Subcutaneous abdominal adipose tissue (tissue), 5 donors: ENCODE data around the gene TRIOBP.

Experiments
- H3K27ac ChIP-seq: one replicate; pipeline ENCODE4 v1.7.0; 2013; ENCODE audit warnings: low read depth, mild to moderate bottlenecking, inconsistent platforms, low read length, moderate library complexity
- H3K27me3 ChIP-seq, 5 donors: one replicate each; pipeline ENCODE4 v1.7.0; 2013; ENCODE audit warnings: low read length in 5 of 5, inconsistent platforms in 1 of 5; ENCODE audit not compliant: control insufficient read depth in 5 of 5, insufficient read depth in 4 of 5
- H3K36me3 ChIP-seq, 5 donors: one replicate each; pipeline ENCODE4 v1.7.0; 2013; ENCODE audit warnings: low read length in 5 of 5; ENCODE audit not compliant: control insufficient read depth in 5 of 5, insufficient read depth in 5 of 5
- H3K4me1 ChIP-seq, 5 donors: one replicate each; pipeline ENCODE4 v1.7.0; 2013; ENCODE audit warnings: low read length in 5 of 5, mild to moderate bottlenecking in 3 of 5, moderate library complexity in 1 of 5; ENCODE audit not compliant: control insufficient read depth in 5 of 5, insufficient read depth in 5 of 5
- H3K4me3 ChIP-seq, 5 donors: one replicate each; pipeline ENCODE4 v1.7.0; 2013; ENCODE audit warnings: low read length in 5 of 5, low read depth in 1 of 5
- H3K9ac ChIP-seq, 5 donors: one replicate each; pipeline ENCODE4 v1.7.0; 2013; ENCODE audit warnings: low read length in 5 of 5, mild to moderate bottlenecking in 4 of 5, moderate library complexity in 3 of 5
- H3K9me3 ChIP-seq, 5 donors: one replicate each; pipeline ENCODE4 v1.7.0; 2013; ENCODE audit warnings: low read length in 5 of 5; ENCODE audit not compliant: control insufficient read depth in 5 of 5
- donor health status: healthy.
- donor health status: healthy.
- donor health status: healthy.
- donor health status: healthy.
- donor health status: healthy.

Gene TRIOBP

DNA sequence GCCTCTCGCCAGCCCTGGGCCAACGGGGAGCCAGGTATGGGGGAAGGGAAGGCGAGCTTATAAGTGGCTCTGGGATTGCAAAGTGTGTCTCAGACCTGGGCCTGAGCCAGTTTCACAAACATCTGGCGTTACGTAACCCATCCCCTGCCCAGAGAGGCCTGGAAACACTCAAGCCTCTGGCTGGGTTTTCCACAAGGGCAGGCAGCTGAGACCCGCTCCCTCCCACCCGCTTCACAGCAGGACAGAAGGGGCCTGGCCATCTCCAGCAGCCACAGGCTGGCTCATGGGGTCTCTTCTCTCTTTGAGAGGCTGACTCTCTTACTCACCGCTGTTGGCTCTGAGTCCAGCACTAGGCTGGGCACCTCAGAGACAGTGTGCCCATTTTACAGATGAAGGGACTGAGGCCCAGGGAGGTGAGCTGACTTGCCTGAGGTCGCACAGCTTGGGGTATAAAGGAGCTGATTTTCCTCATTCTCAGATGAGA lies 44.5 kb downstream of the TRIOBP start:
- no peaks in the 10 kb centered on the region for H3K36me3 ChIP-seq
- no peak overlapping the region for H3K27ac ChIP-seq
- H3K9me3 ChIP-seq: no peaks in the 10 kb centered on the region
- peaks cover 19 to 61% (median 56%) of the 10 kb centered on the region in 5 donors for H3K4me1 ChIP-seq
- no peaks in the 10 kb centered on the region for H3K27me3 ChIP-seq
- peak overlapping the region in 1 of 5 donors; percentile 4 for H3K9ac ChIP-seq
- no peak overlapping the region for H3K4me3 ChIP-seq

DNA sequence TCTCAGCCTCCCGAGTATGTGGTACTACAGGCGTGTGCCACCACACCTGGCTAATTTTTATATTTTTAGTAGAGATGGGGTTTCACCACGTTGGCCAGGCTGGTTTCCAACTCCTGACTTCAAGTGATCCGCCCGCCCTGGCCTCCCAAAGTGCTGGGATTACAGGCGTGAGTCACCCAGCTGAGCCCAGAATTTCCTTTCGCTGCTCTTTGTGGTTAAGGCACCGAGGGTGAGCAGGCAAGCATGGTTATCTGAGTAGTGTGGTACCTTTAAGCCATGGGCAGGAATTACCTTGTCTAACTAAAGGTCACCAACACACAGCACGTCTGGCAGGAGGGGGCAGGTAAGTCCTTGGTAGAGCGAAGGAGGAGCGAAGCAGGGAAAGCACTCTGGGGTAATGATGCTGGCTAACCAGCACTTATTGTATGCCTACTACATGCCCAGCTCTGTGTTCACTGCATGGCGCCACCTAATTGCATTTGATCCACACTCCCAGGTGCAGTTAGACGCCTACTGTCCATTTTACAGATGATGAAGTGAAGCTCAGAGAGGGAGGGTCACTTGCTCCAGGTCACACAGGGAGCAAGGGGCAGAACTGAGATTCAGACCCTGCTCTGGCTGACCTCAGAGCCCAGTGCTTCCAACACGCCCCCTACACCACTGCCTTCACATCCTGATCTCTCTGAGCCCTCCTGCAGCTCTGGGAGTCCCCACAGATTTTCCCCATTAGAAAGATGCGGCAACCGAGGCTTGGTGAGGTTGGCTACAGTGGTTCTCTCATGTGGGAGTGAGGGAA lies 45.7 kb downstream of the TRIOBP start:
- no peaks in the 10 kb centered on the region for H3K36me3 ChIP-seq
- H3K27me3 ChIP-seq: no peaks in the 10 kb centered on the region
- H3K27ac ChIP-seq: peak overlapping the region; percentile 67
- no peak overlapping the region for H3K4me3 ChIP-seq
- peaks cover 20 to 74% (median 66%) of the 10 kb centered on the region in 5 donors for H3K4me1 ChIP-seq
- peak overlapping the region in 1 of 5 donors; percentile 16 for H3K9ac ChIP-seq
- H3K9me3 ChIP-seq: no peaks in the 10 kb centered on the region

DNA sequence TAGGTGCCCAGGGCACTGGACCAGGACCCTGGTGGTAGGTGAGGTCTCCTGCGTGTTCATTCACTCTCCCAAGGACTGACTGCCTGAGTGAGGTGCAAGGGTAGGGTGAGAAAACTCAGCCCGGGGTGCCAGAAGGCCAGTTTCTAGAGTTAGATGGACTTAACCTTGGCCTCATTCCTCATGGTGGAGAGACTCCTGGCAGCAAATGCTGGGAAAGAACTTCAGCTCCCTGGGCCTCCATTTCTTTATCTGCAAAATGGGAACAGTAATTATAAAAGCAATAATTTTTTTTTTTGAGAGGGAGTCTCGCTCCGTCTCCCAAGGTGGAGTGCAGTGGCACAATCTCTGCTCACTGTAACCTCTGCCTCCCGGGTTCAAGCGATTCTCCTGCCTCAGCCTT lies 47.7 kb downstream of the TRIOBP start:
- Histone ChIP-seq H3K27me3 (no peaks in the 10 kb centered on the region), H3K4me3 (no peak overlapping the region), H3K27ac (peak overlapping the region; percentile 72), H3K36me3 (no peaks in the 10 kb centered on the region), H3K4me1 (peaks cover 24 to 83% (median 70%) of the 10 kb centered on the region in 5 donors), H3K9ac (no peak overlapping the region), H3K9me3 (no peaks in the 10 kb centered on the region)

DNA sequence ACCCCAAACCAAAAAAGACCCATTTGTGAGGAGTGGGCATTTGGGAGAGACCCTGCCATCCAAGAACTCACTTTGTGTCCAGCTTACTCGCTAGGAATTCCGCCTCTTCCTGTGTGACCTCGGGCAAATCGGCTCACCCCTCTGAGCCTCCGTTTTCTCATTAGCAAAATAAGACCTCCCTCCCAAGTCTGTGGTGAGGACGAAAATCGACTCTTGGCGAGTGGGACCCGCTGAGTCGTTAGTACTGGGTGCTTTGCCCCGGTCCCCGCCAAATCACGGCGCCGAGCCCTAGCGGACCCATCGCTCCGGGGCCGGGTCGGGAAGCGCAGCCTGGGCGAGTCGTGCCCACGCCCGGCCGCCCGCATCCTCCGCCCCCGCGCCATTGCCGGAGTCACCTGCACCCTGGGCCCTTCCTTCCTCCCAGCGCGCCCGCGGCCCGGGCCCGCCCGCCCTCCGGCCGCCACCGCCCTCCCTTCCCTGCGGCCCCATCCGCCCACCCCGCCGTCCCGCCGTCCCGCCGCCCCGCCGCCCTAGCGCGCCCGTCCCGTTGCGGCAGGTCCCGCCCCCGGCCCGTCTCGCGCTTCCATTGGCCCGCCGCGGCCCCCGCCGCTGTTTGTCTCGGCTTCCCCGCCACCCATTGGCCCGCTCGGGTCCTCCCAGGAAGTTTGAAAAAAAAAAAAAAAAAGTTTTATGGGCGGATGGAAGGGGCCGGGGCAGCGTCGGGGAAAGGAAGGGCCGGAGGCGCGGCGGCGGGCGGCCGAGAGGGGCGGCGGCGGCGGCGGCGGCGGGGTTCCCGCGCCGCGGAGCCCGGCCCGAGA lies 48.9 kb downstream of the TRIOBP start:
- Histone ChIP-seq H3K27me3 (no peaks in the 10 kb centered on the region), H3K9me3 (no peaks in the 10 kb centered on the region), H3K4me1 (peaks cover 26 to 84% (median 72%) of the 10 kb centered on the region in 5 donors), H3K36me3 (no peaks in the 10 kb centered on the region), H3K27ac (peak overlapping the region; percentile 89), H3K4me3 (peak overlapping the region; percentile 73 to 87 (median 80)), H3K9ac (peak overlapping the region; percentile 48 to 93 (median 86))

DNA sequence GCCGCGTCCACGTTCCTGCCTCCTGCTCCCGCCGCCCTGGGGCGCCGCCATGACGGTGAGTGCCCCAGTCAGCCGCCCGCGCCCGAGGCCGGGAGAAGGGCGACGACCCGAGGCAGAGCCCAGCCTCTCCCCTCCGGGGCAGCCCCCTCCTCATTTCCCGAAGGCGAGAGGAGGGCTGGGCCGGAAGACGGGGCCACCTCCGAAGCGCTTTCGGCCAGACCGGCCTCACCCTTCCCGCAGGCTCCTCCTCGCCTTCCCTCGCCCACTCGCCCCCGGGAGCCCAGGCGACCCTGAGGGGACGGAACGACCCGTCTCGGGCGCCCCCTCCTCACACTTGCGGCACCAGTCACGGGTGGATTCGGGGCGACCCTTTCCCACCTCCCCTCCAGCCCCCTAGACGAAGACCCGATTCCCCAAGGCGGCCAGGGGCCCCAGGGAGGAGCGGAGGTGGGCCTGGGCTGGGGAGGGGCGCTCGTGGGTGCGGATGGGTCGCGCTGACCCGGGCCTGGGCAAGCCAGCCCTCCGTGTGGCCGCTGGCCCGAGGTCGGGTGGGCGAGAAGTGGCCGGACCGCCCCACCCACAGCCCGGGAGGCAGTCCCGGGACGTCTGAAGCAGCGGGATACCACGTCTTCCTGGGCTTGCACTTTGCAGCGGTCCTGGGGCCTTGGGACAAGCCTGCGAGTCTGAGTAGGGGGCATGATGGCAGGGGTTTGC lies 49.7 kb downstream of the TRIOBP start:
- H3K27ac ChIP-seq: peak overlapping the region; percentile 89
- H3K4me1 ChIP-seq: peaks cover 28 to 84% (median 72%) of the 10 kb centered on the region in 5 donors
- peak overlapping the region; percentile 74 to 87 (median 83) for H3K4me3 ChIP-seq

DNA sequence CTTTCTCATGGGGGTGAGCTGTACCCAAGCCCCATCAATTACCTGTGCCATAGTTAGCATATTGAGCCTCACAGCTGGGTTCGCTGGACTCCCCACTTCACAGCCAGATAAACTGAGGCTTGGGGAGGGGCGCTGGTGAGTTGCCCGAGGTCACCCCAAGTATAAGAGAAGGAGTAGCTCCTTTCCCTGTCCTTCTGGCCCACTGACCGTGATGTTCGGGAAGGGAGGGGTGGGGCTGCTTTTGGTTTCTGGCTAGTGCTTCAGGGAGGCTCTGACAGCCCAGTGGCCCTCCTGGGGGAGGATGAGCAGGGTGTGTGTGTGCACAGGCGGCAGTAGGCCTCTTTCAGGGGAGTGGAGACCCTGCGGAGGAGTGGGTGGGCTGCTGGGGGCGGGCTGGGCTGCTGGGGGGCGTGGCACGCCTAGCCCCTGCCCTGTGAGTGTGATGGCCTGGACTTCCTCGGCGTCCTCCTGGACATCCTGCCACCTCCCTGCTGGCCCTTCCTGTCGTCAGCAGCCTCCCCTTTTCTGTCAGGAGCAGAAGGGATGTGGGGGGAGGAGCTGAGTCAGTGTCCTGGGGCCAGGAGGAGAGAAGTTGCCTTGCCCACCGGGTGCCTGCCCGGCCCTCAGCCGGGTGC lies 50.3 kb downstream of the TRIOBP start:
- Histone ChIP-seq H3K4me1 (peaks cover 30 to 85% (median 75%) of the 10 kb centered on the region in 5 donors), H3K4me3 (peak overlapping the region; percentile 74 to 87 (median 83)), H3K27me3 (no peaks in the 10 kb centered on the region), H3K9ac (peak overlapping the region; percentile 48 to 95 (median 90)), H3K36me3 (no peaks in the 10 kb centered on the region), H3K9me3 (no peaks in the 10 kb centered on the region), H3K27ac (peak overlapping the region; percentile 89)

More for the DNA sequence above, 49.7 kb downstream of the TRIOBP start:
- peak overlapping the region; percentile 30 to 95 (median 90) for H3K9ac ChIP-seq
- no peaks in the 10 kb centered on the region for H3K36me3 ChIP-seq
- no peaks in the 10 kb centered on the region for H3K27me3 ChIP-seq
- no peaks in the 10 kb centered on the region for H3K9me3 ChIP-seq

DNA sequence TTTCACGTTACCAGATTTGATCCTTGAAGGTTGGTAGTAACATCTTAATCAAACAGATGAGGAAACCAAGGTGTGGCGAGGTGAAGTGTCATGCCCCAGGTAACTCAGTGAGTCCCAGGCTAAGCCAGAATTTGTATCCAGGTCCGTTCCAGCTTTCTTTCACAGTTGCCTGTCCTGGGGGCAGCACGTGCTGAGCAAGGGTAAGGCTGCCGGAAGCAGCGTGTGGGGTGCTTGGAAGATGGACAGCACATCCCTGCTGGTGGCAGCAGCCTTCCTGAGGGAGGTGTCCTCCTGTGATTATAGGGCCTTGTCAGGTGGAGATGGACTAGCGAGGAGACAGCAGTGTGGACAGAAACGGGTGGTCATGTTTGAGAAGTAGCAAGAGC lies 50.9 kb downstream of the TRIOBP start:
- Histone ChIP-seq H3K9ac (peak overlapping the region; percentile 10 to 93 (median 48)), H3K4me3 (peak overlapping the region; percentile 61 to 87 (median 80)), H3K4me1 (peaks cover 31 to 86% (median 76%) of the 10 kb centered on the region in 5 donors)

DNA sequence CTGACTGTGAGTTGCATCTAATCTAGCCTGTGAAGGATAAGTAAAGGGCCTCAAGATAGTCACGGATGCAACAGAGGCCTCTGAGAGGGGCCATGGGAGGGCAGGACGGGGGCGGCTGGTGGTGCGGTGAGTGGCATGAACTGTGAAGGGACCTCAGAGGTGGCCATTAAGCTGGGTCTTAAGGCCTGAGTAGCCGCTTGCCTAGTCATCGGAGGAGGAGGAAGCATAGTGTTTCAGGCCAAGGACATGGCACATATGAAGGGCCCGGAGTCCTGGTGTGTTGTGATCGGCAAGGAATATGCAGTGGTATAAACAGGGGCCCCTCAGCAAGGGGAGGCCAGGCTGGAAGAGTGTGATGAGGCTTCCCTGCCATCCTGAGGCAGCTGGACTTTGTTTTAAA lies 51.8 kb downstream of the TRIOBP start:
- H3K9ac ChIP-seq: peak overlapping the region in 2 of 5 donors; percentile 38 to 48
- no peaks in the 10 kb centered on the region for H3K27me3 ChIP-seq
- no peaks in the 10 kb centered on the region for H3K9me3 ChIP-seq
- peak overlapping the region; percentile 89 for H3K27ac ChIP-seq
- H3K4me3 ChIP-seq: no peak overlapping the region
- H3K36me3 ChIP-seq: peaks cover 0 to 3% (median 0%) of the 10 kb centered on the region in 5 donors
- peaks cover 28 to 86% (median 76%) of the 10 kb centered on the region in 5 donors for H3K4me1 ChIP-seq

More for the DNA sequence above, 50.9 kb downstream of the TRIOBP start:
- H3K9me3 ChIP-seq: no peaks in the 10 kb centered on the region
- H3K27me3 ChIP-seq: no peaks in the 10 kb centered on the region
- H3K27ac ChIP-seq: peak overlapping the region; percentile 89
- H3K36me3 ChIP-seq: no peaks in the 10 kb centered on the region

DNA sequence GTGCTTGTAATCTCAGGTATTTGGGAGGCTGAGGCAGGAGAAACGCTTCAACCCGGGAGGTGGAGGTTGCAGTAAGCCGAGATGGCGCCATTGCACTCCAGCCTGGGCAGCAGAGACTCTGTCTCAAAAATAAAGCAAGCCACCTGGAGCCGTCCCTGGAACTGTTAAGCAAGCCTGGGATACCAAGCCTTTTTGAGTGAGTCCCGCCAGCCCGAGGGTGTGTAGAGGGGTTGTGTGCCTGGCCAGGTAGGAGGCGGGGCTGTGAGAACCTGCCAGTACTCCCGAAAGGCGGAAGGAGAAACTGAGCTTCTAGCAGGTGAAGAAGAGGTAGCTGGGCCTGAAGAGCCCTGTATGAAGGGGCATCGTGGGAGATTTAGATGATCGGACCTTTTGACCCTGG lies 52.4 kb downstream of the TRIOBP start:
- H3K27me3 ChIP-seq: no peaks in the 10 kb centered on the region
- no peaks in the 10 kb centered on the region for H3K9me3 ChIP-seq
- H3K27ac ChIP-seq: peak overlapping the region; percentile 96
- no peak overlapping the region for H3K9ac ChIP-seq
- H3K36me3 ChIP-seq: peaks cover 0 to 7% (median 0%) of the 10 kb centered on the region in 5 donors
- H3K4me3 ChIP-seq: no peak overlapping the region
- peaks cover 28 to 89% (median 80%) of the 10 kb centered on the region in 5 donors for H3K4me1 ChIP-seq
